Stimulated activated CD8-positive, alpha-beta memory T cell treated with anti-CD3 and anti-CD28 coated beads, Interleukin-7, amount 100 ng/mL, for 4 hours (primary cell): ENCODE data around the gene SMG1.
"Not testable (repeated sequence)": the region's sequence is repeated elsewhere in the genome, so short reads cannot be mapped to it uniquely, and the experiment has no call there.

Experiments used
- DNase-seq, 2 donors: peaks; one replicate each; pipeline ENCODE4 v3.0.0-alpha.2; 2020; ENCODE audit warnings: low read depth in 2 of 2

The SMG1 gene

GRCh38 chr16:18933501-18933900 lies 7.3 kb upstream of the SMG1 start:
- no peak for DNase-seq

- DNase-seq: no peak
Measured at GRCh38 chr16:18932243-18932987, 6.2 kb upstream of the SMG1 start.

- DNase-seq: no peak
Measured at GRCh38 chr16:18931756-18932155, 5.5 kb upstream of the SMG1 start.

DNA sequence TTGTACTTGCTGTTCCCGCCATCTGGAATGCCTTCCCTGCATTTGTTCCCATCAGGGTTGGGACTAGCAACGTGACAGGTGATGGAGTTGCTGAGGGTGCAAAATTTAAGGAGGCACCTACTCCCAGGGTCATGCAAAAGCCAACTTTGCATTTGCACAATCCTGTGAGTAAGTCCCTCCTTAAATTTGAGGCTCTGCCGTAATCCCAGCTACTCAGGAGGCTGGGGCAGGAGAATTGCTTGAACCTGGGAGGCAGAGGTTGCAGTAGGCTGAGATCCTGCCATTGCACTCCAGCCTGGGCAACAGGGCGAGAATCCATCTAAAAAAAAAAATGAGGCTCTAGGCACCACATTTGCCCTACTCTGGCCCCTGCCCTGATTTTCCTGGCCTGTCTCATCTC lies 3.9 kb upstream of the SMG1 start:
- DNase-seq: not testable (repeated sequence)

DNA sequence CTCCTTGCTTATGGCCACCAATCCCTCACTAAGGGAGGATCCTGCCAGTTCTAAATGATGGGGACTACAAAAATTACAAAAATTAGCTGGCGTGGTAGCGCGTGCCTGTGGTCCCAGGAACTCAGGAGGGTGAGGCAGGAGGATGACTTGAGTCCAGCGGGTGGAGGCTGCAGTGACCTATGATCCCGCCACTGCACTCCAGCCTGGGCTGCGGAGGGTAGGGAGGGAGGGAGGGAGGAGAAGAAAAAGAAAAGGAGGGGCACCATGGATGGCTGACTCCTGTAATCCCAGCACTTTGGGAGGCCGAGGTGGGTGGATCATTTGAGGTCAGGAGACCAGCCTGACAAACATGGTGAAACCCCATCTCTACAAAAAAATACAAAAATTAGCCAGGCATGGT lies 1.9 kb upstream of the SMG1 start:
- not testable (repeated sequence) for DNase-seq

GRCh38 chr16:18925215-18925985 lies 808 bp downstream of the SMG1 start:
- peak; percentile 26 to 60 for DNase-seq

DNA sequence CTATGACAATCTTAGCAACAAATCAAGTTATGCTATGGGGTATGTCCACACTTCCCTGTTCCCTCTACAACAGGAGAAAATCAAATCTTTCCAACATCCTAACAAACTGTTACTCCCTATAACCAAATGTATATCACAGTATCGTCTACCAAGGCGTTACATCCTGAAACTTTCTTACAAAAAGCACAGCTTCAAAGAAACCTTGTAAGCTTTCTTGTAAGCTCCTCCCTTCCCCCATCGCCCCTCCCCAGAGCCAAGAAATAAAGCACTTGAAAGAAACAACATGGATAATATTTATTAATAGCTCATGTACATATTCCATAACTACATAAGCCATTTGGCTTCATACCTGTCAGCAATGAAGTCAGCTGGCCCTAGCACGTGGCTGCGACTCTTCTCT lies 2.3 kb downstream of the SMG1 start:
- not testable (repeated sequence) for DNase-seq

DNA sequence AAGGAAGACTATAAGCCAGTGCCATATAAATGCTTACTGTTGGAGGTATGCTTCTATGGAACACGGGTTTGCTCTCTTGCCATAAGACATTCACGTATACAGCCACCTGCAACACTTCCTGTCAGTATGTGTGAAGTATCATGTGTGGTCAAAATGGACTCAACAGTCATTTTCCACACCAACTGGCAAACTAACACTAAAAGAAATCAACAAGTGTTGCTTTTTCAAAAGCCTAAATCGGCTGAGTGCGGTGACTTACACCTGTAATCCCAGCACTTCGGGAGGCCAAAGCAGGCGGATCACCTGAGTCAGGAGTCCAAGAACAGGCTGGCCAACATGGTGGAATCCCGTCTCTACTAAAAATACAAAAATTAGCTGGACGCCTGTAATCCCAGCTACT lies 3.1 kb downstream of the SMG1 start:
- DNase-seq: not testable (repeated sequence)

GRCh38 chr16:18909585-18909984 lies 16.6 kb downstream of the SMG1 start:
- not testable (repeated sequence) for DNase-seq

GRCh38 chr16:18908716-18909115 lies 17.5 kb downstream of the SMG1 start:
- not testable (repeated sequence) for DNase-seq

GRCh38 chr16:18902778-18903177 lies 23.4 kb downstream of the SMG1 start:
- not testable (repeated sequence) for DNase-seq

GRCh38 chr16:18902044-18902443 lies 24.2 kb downstream of the SMG1 start:
- DNase-seq: not testable (repeated sequence)

DNA sequence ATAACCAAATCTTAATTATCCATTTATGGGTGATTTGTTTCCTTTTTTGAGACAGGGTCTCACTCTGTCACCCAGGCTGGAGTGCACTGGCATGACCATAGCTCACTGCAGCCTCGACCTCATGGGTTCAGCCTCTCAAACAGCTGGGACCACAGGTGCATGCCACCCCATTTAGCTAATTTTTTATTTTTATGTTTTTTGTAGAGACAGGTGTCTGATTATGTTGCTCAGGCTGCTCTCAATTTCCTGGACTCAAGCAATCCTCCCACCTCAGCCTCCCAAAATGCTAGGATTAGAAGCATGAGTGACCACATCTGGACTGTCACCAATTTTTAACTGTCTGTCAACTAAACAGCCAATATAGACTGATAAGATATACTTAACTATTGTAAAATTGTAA lies 25.0 kb downstream of the SMG1 start:
- DNase-seq: not testable (repeated sequence)

DNA sequence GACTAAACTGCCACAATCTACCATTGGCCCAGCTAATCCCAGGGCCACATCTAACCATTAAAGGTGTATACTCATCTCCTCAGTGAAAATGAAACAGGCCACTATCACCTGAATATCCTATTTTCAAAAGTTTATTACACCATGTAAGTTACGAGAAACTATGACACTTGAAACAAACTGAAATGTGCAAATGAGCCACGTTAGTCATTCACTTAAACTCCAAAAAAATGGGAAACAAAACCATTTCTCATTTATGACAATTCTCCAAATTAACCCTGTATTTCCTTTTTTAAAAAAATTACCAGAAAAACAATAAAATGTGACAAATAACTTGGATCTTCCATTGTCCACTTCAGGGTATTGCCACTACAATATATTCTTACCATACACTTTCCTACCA lies 41.8 kb downstream of the SMG1 start:
- DNase-seq: not testable (repeated sequence)

DNA sequence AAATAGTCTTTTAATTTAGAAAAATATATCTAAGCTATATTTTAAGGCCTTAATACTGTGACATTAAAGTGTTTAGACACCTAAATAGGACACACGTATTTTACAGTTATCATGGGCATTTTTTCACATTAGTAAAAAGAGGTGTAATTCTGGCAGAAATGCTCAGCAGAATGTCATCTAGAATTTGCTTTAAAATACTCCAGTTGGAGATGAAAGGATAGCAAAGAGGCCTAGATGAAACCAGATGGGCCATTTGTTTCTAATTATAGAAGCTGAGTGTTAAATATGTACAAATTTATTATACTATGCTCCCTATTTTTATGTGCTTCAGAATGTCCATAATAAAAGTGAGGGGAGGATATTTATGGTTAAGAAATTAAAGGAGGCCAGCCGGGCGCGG lies 48.5 kb downstream of the SMG1 start:
- DNase-seq: not testable (repeated sequence)

- not testable (repeated sequence) for DNase-seq
Measured at GRCh38 chr16:18877259-18877658, 48.9 kb downstream of the SMG1 start.

- not testable (repeated sequence) for DNase-seq
Measured at GRCh38 chr16:18876301-18876700, 49.9 kb downstream of the SMG1 start.

GRCh38 chr16:18869043-18869771 lies 57.0 kb downstream of the SMG1 start:
- not testable (repeated sequence) for DNase-seq

DNA sequence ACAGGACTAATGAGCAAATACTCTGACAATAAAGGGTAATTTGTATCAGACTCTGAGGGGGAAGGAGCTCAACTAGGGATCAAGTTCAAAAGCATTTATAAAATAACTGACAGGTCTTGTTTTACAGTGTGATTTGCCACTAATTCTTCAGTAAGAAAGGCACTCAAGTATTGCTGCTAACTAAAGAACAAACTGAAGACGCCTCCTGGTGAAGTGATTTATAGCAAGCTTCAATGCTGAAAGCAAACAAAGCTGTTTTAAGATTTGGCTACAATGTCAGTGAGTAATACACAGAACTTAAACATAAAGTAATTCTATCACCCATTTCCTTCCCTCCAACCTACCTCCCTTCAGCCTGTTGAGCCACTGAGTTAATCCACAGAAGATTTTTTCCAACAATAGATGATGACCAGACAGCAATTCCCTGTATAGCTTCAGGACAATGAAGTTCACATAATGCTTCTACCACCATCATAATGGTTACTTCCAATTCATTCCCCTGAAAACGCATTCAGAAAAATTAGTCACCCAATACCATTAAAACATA lies 59.9 kb downstream of the SMG1 start:
- not testable (repeated sequence) for DNase-seq

DNA sequence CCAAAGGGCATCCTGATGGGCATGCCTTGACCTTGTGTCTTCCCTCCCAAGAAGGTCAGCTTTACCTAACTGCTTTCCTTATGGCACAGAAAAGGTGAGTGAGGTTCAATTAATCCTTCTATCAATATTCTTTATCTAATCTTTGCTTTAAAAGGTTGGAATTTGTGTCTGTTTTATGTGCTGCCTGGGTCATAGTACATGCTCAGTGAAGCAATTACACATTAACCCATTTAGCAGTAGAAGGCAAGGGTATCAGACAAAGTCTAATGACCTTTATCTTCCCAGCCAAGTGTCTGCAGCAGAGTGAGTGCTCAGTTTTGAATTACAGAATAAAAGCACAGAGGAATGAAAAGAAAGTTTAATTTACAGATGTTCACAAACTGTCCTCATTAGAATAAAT lies 63.3 kb downstream of the SMG1 start:
- DNase-seq: not testable (repeated sequence)

DNA sequence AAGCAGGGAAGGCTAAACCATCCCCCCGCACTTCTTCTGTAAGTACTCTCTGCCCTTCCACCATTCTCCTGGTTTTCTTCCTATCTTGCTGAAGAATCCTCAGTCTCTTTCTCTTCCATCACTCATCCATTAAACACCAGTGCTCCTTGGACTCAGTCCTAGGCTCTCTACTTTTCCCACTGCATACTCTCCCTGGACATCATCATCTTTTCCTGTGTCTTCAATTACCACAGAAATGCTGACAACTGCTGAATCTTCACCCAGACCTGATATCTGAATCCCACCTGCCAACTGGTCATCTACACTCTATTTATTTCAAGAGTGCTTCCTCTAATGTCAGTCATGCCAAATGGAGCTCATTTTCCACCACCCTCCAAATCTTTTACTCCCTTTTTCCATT lies 71.0 kb downstream of the SMG1 start:
- DNase-seq: no peak

DNA sequence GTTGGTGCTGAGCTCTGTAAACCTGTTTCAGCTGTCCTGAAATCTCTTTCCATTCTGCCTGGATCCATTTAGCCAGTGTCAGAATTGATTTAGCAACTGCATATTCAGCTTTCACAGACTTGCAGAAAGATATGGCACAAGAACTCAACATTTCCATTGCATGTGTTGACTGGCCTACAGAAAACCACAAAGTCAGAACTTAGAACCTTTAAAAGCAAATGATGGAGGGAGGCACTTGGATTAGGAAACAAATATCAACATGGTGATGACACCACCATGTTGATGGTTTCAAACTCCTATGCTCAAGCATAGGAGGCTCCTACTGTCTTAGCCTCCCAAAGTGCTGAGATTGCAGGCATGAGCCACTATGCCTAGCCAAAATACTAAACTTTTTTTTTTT lies 72.5 kb downstream of the SMG1 start:
- DNase-seq: no peak
